ENCODE data around the gene PLA2G5.

GRCh38 chr1:20115479-20115878, 45.5 kb downstream of the PLA2G5 start:
- TF ChIP-seq CTCF (IDR thresholded peaks at IDR 0.05): no peak
- TF ChIP-seq POLR2A (IDR thresholded peaks at IDR 0.05): no peak

Data from thyroid gland (tissue), 4 donors.